H1 (cell line): Measurements from ENCODE around the gene RGPD3. TPM values are rescaled to one million over a fixed set of nuclear protein-coding genes. Genes with fewer than 3 reads are reported as not detected.
A peak's percentile ranks its signal among the peaks of the same experiment; 100 is the strongest.

Experiments
- CTCF ChIA-PET: fragments of 300-600 bp; sonication (Branson Sonifier 250); formaldehyde crosslinking; loops from one replicate; lab custom pipeline; 2021; ENCODE audit not compliant: partially characterized antibody; lab: Charles Lee
- POLR2A ChIA-PET: fragments of 300-600 bp; sonication (Branson Sonifier 250); formaldehyde crosslinking; loops from one replicate; lab custom pipeline; 2021; ENCODE audit warnings: inconsistent platforms; ENCODE audit not compliant: partially characterized antibody; lab: Charles Lee
- DNase-seq, 2 experiments: peaks; one replicate each; pipeline versions ENCODE4 v3.0.0 to v3.0.0-alpha.2; 2010 to 2022; ENCODE audit warnings: low spot score in 2 of 2, low read depth in 1 of 2, mixed read lengths in 1 of 2
- FAIRE-seq: peaks from 2 replicates; lab custom pipeline; 2011; peaks lifted over from hg19 to GRCh38; lab: Jason Lieb, UNC
- H2AFZ ChIP-seq: 2 replicates; pipeline ENCODE4 v1.8.1; 2012; ENCODE audit warnings: low read length, inconsistent platforms
- H2AK5ac ChIP-seq: 2 replicates; pipeline ENCODE4 v1.6.1; 2013; ENCODE audit warnings: low read depth, low read length
- H2BK120ac ChIP-seq: replicated peaks from 2 replicates; pipeline ENCODE3; 2013; ENCODE audit warnings: low read depth, low read length, inconsistent platforms
- H2BK12ac ChIP-seq: 2 replicates; pipeline ENCODE4 v1.6.1; 2013; ENCODE audit warnings: low read depth, low read length
- H2BK15ac ChIP-seq: 2 replicates; pipeline ENCODE4 v1.6.1; 2013; ENCODE audit warnings: low read length
- H2BK20ac ChIP-seq: 2 replicates; pipeline ENCODE4 v1.6.1; 2013; ENCODE audit warnings: low read length
- H2BK5ac ChIP-seq: 2 replicates; pipeline ENCODE4 v1.6.1; 2013; ENCODE audit warnings: low read depth, low read length
- H3K14ac ChIP-seq: 2 replicates; pipeline ENCODE4 v1.6.1; 2013; ENCODE audit warnings: inconsistent platforms; ENCODE audit not compliant: insufficient read length
- H3K18ac ChIP-seq: 2 replicates; pipeline ENCODE4 v1.6.1; 2013; ENCODE audit warnings: low read length; ENCODE audit errors: extremely low read depth
- H3K23ac ChIP-seq: 2 replicates; pipeline ENCODE4 v1.6.1; 2013; ENCODE audit warnings: inconsistent platforms; ENCODE audit not compliant: insufficient read length
- H3K23me2 ChIP-seq: 2 replicates; pipeline ENCODE4 v1.6.1; 2013; ENCODE audit warnings: low read depth, low read length
- H3K27ac ChIP-seq: 2 replicates; pipeline ENCODE4 v1.6.1; 2011; ENCODE audit warnings: low read depth, low read length, inconsistent platforms
- H3K27me3 ChIP-seq, 4 experiments: replicated peaks in 1 of 4; 1 replicate in 1 of 4; 2 replicates in 3 of 4; pipeline versions ENCODE4 v1.6.1 to v1.8.1; 2011 to 2013; ENCODE audit warnings: low read length in 3 of 4, mild to moderate bottlenecking in 3 of 4, inconsistent platforms in 2 of 4, mixed read lengths in 2 of 4, moderate library complexity in 1 of 4; ENCODE audit not compliant: control insufficient read depth in 3 of 4, insufficient read depth in 3 of 4; ENCODE audit errors: extremely low read depth in 1 of 4
- H3K36me3 ChIP-seq, 4 experiments: 2 replicates each; pipeline versions ENCODE4 v1.6.1 to v1.8.1; 2011 to 2013; ENCODE audit warnings: mild to moderate bottlenecking in 4 of 4, low read length in 3 of 4, moderate library complexity in 2 of 4, control low read depth in 1 of 4, inconsistent platforms in 1 of 4; ENCODE audit not compliant: insufficient read depth in 4 of 4, control insufficient read depth in 2 of 4
- H3K4ac ChIP-seq: replicated peaks from 2 replicates; pipeline ENCODE3; 2013; ENCODE audit warnings: low read length, low read depth, mixed read lengths, inconsistent platforms; ENCODE audit not compliant: insufficient read length
- H3K4me1 ChIP-seq, 4 experiments: replicated peaks in 1 of 4; 1 replicate in 1 of 4; 2 replicates in 3 of 4; pipeline versions ENCODE4 v1.6.1 to v1.8.1; 2011 to 2013; ENCODE audit warnings: low read length in 3 of 4, inconsistent platforms in 2 of 4, mixed read lengths in 1 of 4; ENCODE audit not compliant: insufficient read depth in 4 of 4, control insufficient read depth in 3 of 4
- H3K4me2 ChIP-seq, 2 experiments: 2 replicates each; pipeline versions ENCODE4 v1.6.1 to v1.8.1; 2011 to 2013; ENCODE audit warnings: low read depth in 2 of 2, low read length in 2 of 2, control low read depth in 1 of 2, inconsistent platforms in 1 of 2, mild to moderate bottlenecking in 1 of 2; ENCODE audit not compliant: insufficient read depth in 1 of 2
- H3K4me3 ChIP-seq, 4 experiments: fragments of 200-600, 300-600 bp in 1 of 4; sonication (generic), shearing (Covaris generic), sonication (Bioruptor Twin) in 1 of 4; 2 replicates each; pipeline versions ENCODE4 v1.5.1 to v1.8.1; 2011 to 2016; ENCODE audit warnings: low read length in 4 of 4, low read depth in 3 of 4, control low read depth in 2 of 4, inconsistent platforms in 2 of 4, mild to moderate bottlenecking in 2 of 4, mixed read lengths in 1 of 4, moderate library complexity in 1 of 4; ENCODE audit not compliant: insufficient read depth in 2 of 4; ENCODE audit errors: extremely low read depth in 1 of 4
- H3K56ac ChIP-seq: replicated peaks from 2 replicates; pipeline ENCODE3; 2013; ENCODE audit warnings: low read depth, mild to moderate bottlenecking, mixed read lengths, low read length, inconsistent platforms; ENCODE audit not compliant: insufficient read length
- H3K79me1 ChIP-seq: 2 replicates; pipeline ENCODE4 v1.6.1; 2013; ENCODE audit warnings: low read depth, low read length, control low read depth
- H3K79me2 ChIP-seq, 2 experiments: 2 replicates each; pipeline versions ENCODE4 v1.6.1 to v1.8.1; 2012 to 2013; ENCODE audit warnings: low read length in 2 of 2, mild to moderate bottlenecking in 2 of 2, inconsistent platforms in 1 of 2; ENCODE audit not compliant: insufficient read depth in 2 of 2, control insufficient read depth in 1 of 2
- H3K9ac ChIP-seq, 4 experiments: replicated peaks in 1 of 4; 1 replicate in 1 of 4; 2 replicates in 3 of 4; pipeline versions ENCODE4 v1.6.1 to v1.8.1; 2011 to 2013; ENCODE audit warnings: low read depth in 3 of 4, low read length in 3 of 4, control low read depth in 2 of 4, mild to moderate bottlenecking in 2 of 4, moderate library complexity in 2 of 4, inconsistent platforms in 1 of 4; ENCODE audit errors: extremely low read depth in 1 of 4
- H3K9me3 ChIP-seq, 2 experiments: 2 replicates each; pipeline versions ENCODE4 v1.6.1 to v1.8.1; 2012 to 2013; ENCODE audit warnings: mild to moderate bottlenecking in 2 of 2, moderate library complexity in 2 of 2, control low read depth in 1 of 2, inconsistent platforms in 1 of 2, low read depth in 1 of 2, low read length in 1 of 2, mixed read lengths in 1 of 2; ENCODE audit not compliant: insufficient read depth in 2 of 2
- H4K20me1 ChIP-seq, 2 experiments: replicated peaks in 1 of 2; 2 replicates each; pipeline versions ENCODE3 to v1.8.1; 2011 to 2013; ENCODE audit warnings: inconsistent platforms in 2 of 2, low read length in 2 of 2, mild to moderate bottlenecking in 1 of 2; ENCODE audit not compliant: insufficient read depth in 2 of 2, control insufficient read depth in 1 of 2
- H4K5ac ChIP-seq: 2 replicates; pipeline ENCODE4 v1.6.1; 2013; ENCODE audit warnings: low read length, low read depth, mixed read lengths, inconsistent platforms; ENCODE audit not compliant: insufficient read length
- H4K8ac ChIP-seq: 2 replicates; pipeline ENCODE4 v1.8.0; 2013; ENCODE audit warnings: mild to moderate bottlenecking, moderate library complexity, low read length, inconsistent platforms; ENCODE audit not compliant: insufficient read depth; ENCODE audit errors: extremely low read depth
- H4K91ac ChIP-seq: replicated peaks from 2 replicates; pipeline ENCODE3; 2013; ENCODE audit warnings: low read length, mixed read lengths, inconsistent platforms; ENCODE audit not compliant: insufficient read length
- POLR2A ChIP-seq, 2 experiments: IDR thresholded peaks; 1 replicate in 1 of 2; 2 replicates in 1 of 2; pipeline ENCODE4 v1.6.1; 2011; ENCODE audit warnings: low read depth in 2 of 2, low read length in 2 of 2, mild to moderate bottlenecking in 2 of 2; ENCODE audit errors: control extremely low read depth in 1 of 2
- WGBS, 2 experiments: shearing (Covaris generic) in 1 of 2; methylation state at CpG; one replicate each; pipeline versions ENCODE4 v1.1.6 to v1.1.7; 2013 to 2015; ENCODE audit warnings: low lambda C conversion rate in 2 of 2, mixed read lengths in 2 of 2, inconsistent platforms in 1 of 2, low coverage in 1 of 2, missing lambda C conversion rate in 1 of 2; ENCODE audit not compliant: insufficient replicate concordance in 2 of 2, insufficient coverage in 1 of 2, insufficient read length in 1 of 2; ENCODE audit errors: extremely low coverage in 1 of 2, missing lambda C conversion rate in 1 of 2; 5-methylcytosine and 5-hydroxymethylcytosine counted together
- polyA plus RNA-seq, 7 experiments: library from polyadenylated mRNA; depleted of rRNA in 3 of 7; stranded (reverse) in 5 of 7; unstranded in 2 of 7; fragments of >200 nt in 5 of 7; fragments of 200-250 nt in 2 of 7; gene quantifications; 1 replicate in 5 of 7; 2 replicates in 1 of 7; 4 replicates in 1 of 7; pipeline versions ENCODE4 v1.2.1 to v1.2.3, GENCODE V29; 2011 to 2013; ENCODE audit warnings: missing spikeins in 2 of 7, mixed read lengths in 2 of 7
- total RNA-seq: library from RNA; stranded (reverse); fragmentation: NEBNext Ultra II Directional; extraction: Animal tissue kit (Norgen Biotek cat#: 25700); gene quantifications from 2 replicates; pipeline ENCODE4 v1.2.1, GENCODE V29; 2021
- TF ChIP-seq, protein P1 (sequence below), 3 experiments: IDR thresholded peaks; 1 replicate in 2 of 3; 2 replicates in 1 of 3; pipeline versions ENCODE4 v1.5.1 to v1.6.1; 2011; ENCODE audit warnings: low read length in 3 of 3, mild to moderate bottlenecking in 3 of 3, inconsistent platforms in 2 of 3, low read depth in 1 of 3, moderate library complexity in 1 of 3; ENCODE audit not compliant: insufficient read depth in 1 of 3; ENCODE audit errors: control extremely low read depth in 1 of 3

RGPD3 gene
- total and polyA plus RNA-seq, 2 of the 8 experiments (the other 6 are each of a cell fraction or from before 2014, with no cell fraction given), result 0.08 to 0.17 TPM

DNA sequence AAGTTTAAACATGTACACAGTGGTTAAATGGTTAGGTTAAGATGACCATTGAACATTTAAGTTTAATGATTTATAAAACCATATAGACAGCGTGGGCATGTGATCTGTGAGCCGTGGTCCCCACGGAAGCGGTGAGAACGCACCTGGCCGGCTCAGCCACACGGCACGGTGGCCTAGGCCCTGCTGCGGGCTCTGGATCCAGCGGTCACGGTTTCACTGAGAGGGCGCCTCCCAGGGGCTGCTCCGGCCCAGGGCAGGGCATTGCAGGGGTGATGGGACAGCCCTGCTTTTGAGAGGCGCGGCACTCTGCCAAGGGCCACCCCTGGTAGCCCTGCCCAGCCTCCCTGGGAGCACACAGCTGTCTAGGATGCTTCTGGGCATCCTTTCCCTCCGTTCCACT is 124.9 kb downstream of the RGPD3 start:
- ChIA-PET CTCF (interaction anchor here (1.3 kb wide), 1 partner anchor 220 kb away, joined by 3 read pairs; no protein-coding TSS in a partner anchor), POLR2A (interaction anchor here (0.5 kb wide), 1 partner anchor 951 kb away, joined by 3 read pairs; no protein-coding TSS in a partner anchor)
- no peaks in the 10 kb centered on the region for H3K36me3 ChIP-seq
- H2BK5ac ChIP-seq, result no peak overlapping the region
- no peaks in the 10 kb centered on the region for H3K9me3 ChIP-seq
- H4K8ac ChIP-seq, result no peak overlapping the region; the same call in 1 of the 2 replicates
- no peak overlapping the region for H2BK20ac ChIP-seq
- no peak overlapping the region for H3K56ac ChIP-seq
- H3K9ac ChIP-seq, result no peak overlapping the region
- no peak for FAIRE-seq
- no peak overlapping the region for H3K14ac ChIP-seq
- H2AFZ ChIP-seq, result no peak overlapping the region
- H3K4me2 ChIP-seq, result no peak overlapping the region
- no peak overlapping the region for H4K91ac ChIP-seq
- H3K79me1 ChIP-seq, result no peaks in the 10 kb centered on the region
- no peak overlapping the region for H2BK12ac ChIP-seq
- H3K23ac ChIP-seq, result no peak overlapping the region
- H2BK120ac ChIP-seq, result no peak overlapping the region
- no peaks in the 10 kb centered on the region for H3K27me3 ChIP-seq
- H3K27ac ChIP-seq, result no peak overlapping the region
- no peaks in the 10 kb centered on the region; a peak in 1 of 7 replicates for H3K4me1 ChIP-seq
- no peak overlapping the region for H4K5ac ChIP-seq
- no peaks in the 10 kb centered on the region for H3K79me2 ChIP-seq
- H3K4me3 ChIP-seq, result no peak overlapping the region
- no peaks in the 10 kb centered on the region for H4K20me1 ChIP-seq
- no peak overlapping the region for H3K18ac ChIP-seq
- TF ChIP-seq, protein P1, sequence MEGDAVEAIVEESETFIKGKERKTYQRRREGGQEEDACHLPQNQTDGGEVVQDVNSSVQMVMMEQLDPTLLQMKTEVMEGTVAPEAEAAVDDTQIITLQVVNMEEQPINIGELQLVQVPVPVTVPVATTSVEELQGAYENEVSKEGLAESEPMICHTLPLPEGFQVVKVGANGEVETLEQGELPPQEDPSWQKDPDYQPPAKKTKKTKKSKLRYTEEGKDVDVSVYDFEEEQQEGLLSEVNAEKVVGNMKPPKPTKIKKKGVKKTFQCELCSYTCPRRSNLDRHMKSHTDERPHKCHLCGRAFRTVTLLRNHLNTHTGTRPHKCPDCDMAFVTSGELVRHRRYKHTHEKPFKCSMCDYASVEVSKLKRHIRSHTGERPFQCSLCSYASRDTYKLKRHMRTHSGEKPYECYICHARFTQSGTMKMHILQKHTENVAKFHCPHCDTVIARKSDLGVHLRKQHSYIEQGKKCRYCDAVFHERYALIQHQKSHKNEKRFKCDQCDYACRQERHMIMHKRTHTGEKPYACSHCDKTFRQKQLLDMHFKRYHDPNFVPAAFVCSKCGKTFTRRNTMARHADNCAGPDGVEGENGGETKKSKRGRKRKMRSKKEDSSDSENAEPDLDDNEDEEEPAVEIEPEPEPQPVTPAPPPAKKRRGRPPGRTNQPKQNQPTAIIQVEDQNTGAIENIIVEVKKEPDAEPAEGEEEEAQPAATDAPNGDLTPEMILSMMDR (IDR thresholded peaks at IDR 0.05; ENCODE audit: control extremely low read depth in 1 of 3, insufficient read depth in 1 of 3, low read depth in 1 of 3, low read length in 3 of 3), result peak; percentile 4 to 23 (median 17); a peak in 3 of 4 replicates
- TF ChIP-seq POLR2A (IDR thresholded peaks at IDR 0.05; ENCODE audit: control extremely low read depth in 1 of 2, low read depth in 2 of 2, low read length in 2 of 2), result no peak
- H2AK5ac ChIP-seq, result no peak overlapping the region
- no peak for DNase-seq
- no peak overlapping the region for H3K4ac ChIP-seq
- H2BK15ac ChIP-seq, result no peak overlapping the region
- 94% methylated on average over 16 of the region's 16 CpGs; no CpG with 5 or more reads in 1 of the 2 experiments for WGBS, 2 experiments
- no peaks in the 10 kb centered on the region for H3K23me2 ChIP-seq
